GM19395 (cell line): ENCODE data around the gene LRRC8E.
"Not testable (repeated sequence)": the region's sequence is repeated elsewhere in the genome, so short reads cannot be mapped to it uniquely, and the experiment has no call there.

ENCODE experiments used
- ATAC-seq: cut with Tn5 transposase; IDR thresholded peaks from one replicate; pipeline ENCODE4 v1.9.1; 2021; ENCODE audit warnings: mild to moderate bottlenecking, moderate library complexity; ENCODE audit not compliant: unreplicated experiment

Gene LRRC8E

GRCh38 chr19:7853770-7854128 lies 34.6 kb upstream of the LRRC8E start:
- ATAC-seq, result no peak

GRCh38 chr19:7855426-7856108 lies 32.7 kb upstream of the LRRC8E start:
- ATAC-seq, result no peak

- no peak for ATAC-seq
Observed at GRCh38 chr19:7856109-7856591, 32.2 kb upstream of the LRRC8E start.

GRCh38 chr19:7856679-7857663 lies 31.3 kb upstream of the LRRC8E start:
- ATAC-seq, result no peak

- ATAC-seq, result no peak
Observed at GRCh38 chr19:7857727-7858108, 30.6 kb upstream of the LRRC8E start.

GRCh38 chr19:7858109-7858770 lies 30.1 kb upstream of the LRRC8E start:
- no peak for ATAC-seq

- not testable (repeated sequence) for ATAC-seq
Observed at GRCh38 chr19:7859087-7859486, 29.2 kb upstream of the LRRC8E start.

- no peak for ATAC-seq
Observed at GRCh38 chr19:7859831-7860713, 28.2 kb upstream of the LRRC8E start.

GRCh38 chr19:7860714-7861618 lies 27.3 kb upstream of the LRRC8E start:
- ATAC-seq, result no peak

- ATAC-seq, result no peak
Observed at GRCh38 chr19:7861619-7862412, 26.5 kb upstream of the LRRC8E start.

- ATAC-seq, result no peak
Observed at GRCh38 chr19:7862413-7862951, 25.8 kb upstream of the LRRC8E start.

- no peak for ATAC-seq
Observed at GRCh38 chr19:7863157-7863970, 24.9 kb upstream of the LRRC8E start.

GRCh38 chr19:7863971-7864689 lies 24.2 kb upstream of the LRRC8E start:
- no peak for ATAC-seq

GRCh38 chr19:7864690-7865074 lies 23.6 kb upstream of the LRRC8E start:
- no peak for ATAC-seq

- no peak for ATAC-seq
Observed at GRCh38 chr19:7865262-7865911, 22.9 kb upstream of the LRRC8E start.

- no peak for ATAC-seq
Observed at GRCh38 chr19:7866399-7867091, 21.8 kb upstream of the LRRC8E start.
